Heart left ventricle (tissue), 16 donors: ENCODE measurements around the gene FGFR1OP2. TPM values are rescaled to one million over a fixed set of nuclear protein-coding genes. Genes with fewer than 3 reads are reported as not detected.

Experiments
- ATAC-seq, 4 donors: fragments of 200-7000 bp; cut with Tn5 transposase; one replicate each; pipeline ENCODE4 v1.9.1; 2020 to 2022; ENCODE audit warnings: moderate library complexity in 4 of 4, mild to moderate bottlenecking in 3 of 4, moderate number of reproducible peaks in 1 of 4
- DNase-seq, 5 donors: peaks; one replicate each; pipeline ENCODE4 v3.0.0-alpha.2; 2020
- H3K27ac ChIP-seq, 12 donors: fragments of 200-600 bp; sonication (generic) in 4 of 12; one replicate each; pipeline versions ENCODE4 v1.5.0 to v1.8.0; 2016 to 2022; ENCODE audit warnings: mild to moderate bottlenecking in 2 of 12
- H3K27me3 ChIP-seq, 9 donors: fragments of 200-600 bp; sonication (generic) in 2 of 9; one replicate each; pipeline versions ENCODE4 v1.5.1 to v1.8.0; 2016 to 2022; ENCODE audit warnings: mild to moderate bottlenecking in 3 of 9
- H3K36me3 ChIP-seq, 9 donors: fragments of 200-600 bp; sonication (generic) in 2 of 9; one replicate each; pipeline versions ENCODE4 v1.5.0 to v1.8.0; 2018 to 2022; ENCODE audit warnings: mild to moderate bottlenecking in 2 of 9
- H3K4me1 ChIP-seq, 12 donors: fragments of 200-600 bp; sonication (generic) in 4 of 12; one replicate each; pipeline versions ENCODE4 v1.5.0 to v1.8.0; 2016 to 2022; ENCODE audit warnings: mild to moderate bottlenecking in 3 of 12
- H3K4me3 ChIP-seq, 12 donors: fragments of 200-600 bp; sonication (generic) in 4 of 12; one replicate each; pipeline versions ENCODE4 v1.5.0 to v1.8.0; 2017 to 2022; ENCODE audit warnings: mild to moderate bottlenecking in 9 of 12, moderate library complexity in 4 of 12
- H3K9me3 ChIP-seq, 12 donors: fragments of 200-600 bp; sonication (generic) in 4 of 12; one replicate each; pipeline versions ENCODE4 v1.5.0 to v1.8.0; 2016 to 2022; ENCODE audit warnings: mild to moderate bottlenecking in 1 of 12
- POLR2A ChIP-seq, 2 donors: fragments of 450-650 bp; IDR thresholded peaks; one replicate each; pipeline ENCODE4 v1.6.1; 2017; ENCODE audit warnings: antibody characterized with exemption in 2 of 2, mild to moderate bottlenecking in 2 of 2, moderate library complexity in 2 of 2
- WGBS, 4 donors: extraction: QIAGEN DNeasy Blood & Tissue Kit in 2 of 4; methylation state at CpG; one replicate each; pipeline versions ENCODE4 v1.1.5 to v1.1.7; 2013 to 2018; 5-methylcytosine and 5-hydroxymethylcytosine counted together
- intact Hi-C, 10 donors: fragments of 100-400 bp; cut with DNase I; formaldehyde crosslinking; loops; one replicate each; pipeline versions ENCODE4 v1.11.1 to v1.14.2; 2022
- polyA plus RNA-seq, 2 donors: library from polyadenylated mRNA; stranded (reverse); fragments of 200-250 nt; gene quantifications; one replicate each; pipeline ENCODE4 v1.2.3, GENCODE V29; 2013
- total RNA-seq, 9 donors: library from RNA; depleted of rRNA in 2 of 9; stranded (reverse); fragments of >200 nt in 2 of 9; fragmentation: NEBNext Ultra II Directional in 3 of 9; extraction: Animal tissue kit (Norgen Biotek cat#: 25700) in 3 of 9; gene quantifications; one replicate each; pipeline versions ENCODE4 v1.1.0 to v1.2.4, GENCODE V29; 2016 to 2023
- TF ChIP-seq, protein P1 (sequence below), 12 donors: fragments of 200-600 bp; sonication (generic) in 4 of 12; IDR thresholded peaks; one replicate each; pipeline versions ENCODE4 v1.5.0 to v1.8.0; 2018 to 2022; ENCODE audit warnings: antibody characterized with exemption in 12 of 12, mild to moderate bottlenecking in 5 of 12
- donor health status: ischemic (EF 13 %, LVEDD 7.1; RV severe dilation, severe dysfunction).
- donor health status: healthy with polysubstance abuse.
- donor health status: DM: no; HTN: yes; CAD: no.
- donor health status: DM: no; HTN: no; CAD: no.
- donor health status: ischemic (EF 25% LVEDD 6.9; RV normal size, moderate dysfunction).
- donor health status: ischemic (EF 25% LVEDD 5.7; RV mildly dilated, moderate dysfunction).
- donor health status: healthy.
- donor health status: DM: yes; HTN: yes; CAD: no.
- donor health status: ischemic (EF 35%, LVEDD 5.7; RV mildly dilated, moderate dysfunction).
- donor health status: nonischemic (EF 11% LVEDD 7.7; RV severe dilation, severe dysfunction).
- donor health status: DM: yes; HTN: yes; CAD: no.
- donor health status: PGD.
- donor health status: ischemic (EF 29% LVEDD 5.4; RV normal size, mild dysfunction).
- donor health status: nonischemic (EF 23%, LVEDD 6.1; RV moderate dilation, normal function).

FGFR1OP2 gene
- total and polyA plus RNA-seq, 11 donors = 26.3 to 54.9 (median 30.8) TPM

DNA sequence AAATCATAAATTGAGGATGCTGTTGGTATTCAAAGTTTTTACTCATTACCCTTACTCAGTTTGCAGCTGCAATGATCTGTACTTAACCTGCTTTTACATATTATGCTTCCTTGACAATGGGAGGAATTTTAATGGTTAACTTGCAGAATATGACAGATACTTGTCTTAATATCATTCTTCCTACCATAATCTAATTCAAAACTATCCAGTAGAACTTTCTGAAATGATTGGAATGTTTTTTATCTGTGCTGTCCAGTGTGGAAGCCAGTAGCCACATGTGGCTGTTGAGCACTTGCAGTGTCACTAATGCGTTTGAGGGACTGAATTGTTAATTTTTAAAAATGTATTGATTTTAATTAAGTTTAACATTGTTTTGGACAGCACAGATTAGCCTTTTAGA, 23.5 kb downstream of the FGFR1OP2 start:
- Histone ChIP-seq H3K4me3 (no peak overlapping the region), H3K36me3 (peaks cover 0 to 99% (median 86%) of the 10 kb centered on the region in 9 donors), H3K27me3 (no peaks in the 10 kb centered on the region), H3K4me1 (peaks cover 0 to 6% (median 0%) of the 10 kb centered on the region in 12 donors), H3K9me3 (no peaks in the 10 kb centered on the region), H3K27ac (no peak overlapping the region)
- 46 to 70% (median 61%) methylated on average over 1 of the region's 1 CpG for WGBS, 4 donors
- no peak for ATAC-seq
- DNase-seq = no peak
- intact Hi-C loops = loop anchor here in 1 of 10 donors (2.0 kb wide), 1 partner anchor 33 kb away; no protein-coding TSS in a partner anchor
- no peak for TF ChIP-seq POLR2A (IDR thresholded peaks at IDR 0.05)
- TF ChIP-seq, protein P1, sequence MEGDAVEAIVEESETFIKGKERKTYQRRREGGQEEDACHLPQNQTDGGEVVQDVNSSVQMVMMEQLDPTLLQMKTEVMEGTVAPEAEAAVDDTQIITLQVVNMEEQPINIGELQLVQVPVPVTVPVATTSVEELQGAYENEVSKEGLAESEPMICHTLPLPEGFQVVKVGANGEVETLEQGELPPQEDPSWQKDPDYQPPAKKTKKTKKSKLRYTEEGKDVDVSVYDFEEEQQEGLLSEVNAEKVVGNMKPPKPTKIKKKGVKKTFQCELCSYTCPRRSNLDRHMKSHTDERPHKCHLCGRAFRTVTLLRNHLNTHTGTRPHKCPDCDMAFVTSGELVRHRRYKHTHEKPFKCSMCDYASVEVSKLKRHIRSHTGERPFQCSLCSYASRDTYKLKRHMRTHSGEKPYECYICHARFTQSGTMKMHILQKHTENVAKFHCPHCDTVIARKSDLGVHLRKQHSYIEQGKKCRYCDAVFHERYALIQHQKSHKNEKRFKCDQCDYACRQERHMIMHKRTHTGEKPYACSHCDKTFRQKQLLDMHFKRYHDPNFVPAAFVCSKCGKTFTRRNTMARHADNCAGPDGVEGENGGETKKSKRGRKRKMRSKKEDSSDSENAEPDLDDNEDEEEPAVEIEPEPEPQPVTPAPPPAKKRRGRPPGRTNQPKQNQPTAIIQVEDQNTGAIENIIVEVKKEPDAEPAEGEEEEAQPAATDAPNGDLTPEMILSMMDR (IDR thresholded peaks at IDR 0.05) = no peak

DNA sequence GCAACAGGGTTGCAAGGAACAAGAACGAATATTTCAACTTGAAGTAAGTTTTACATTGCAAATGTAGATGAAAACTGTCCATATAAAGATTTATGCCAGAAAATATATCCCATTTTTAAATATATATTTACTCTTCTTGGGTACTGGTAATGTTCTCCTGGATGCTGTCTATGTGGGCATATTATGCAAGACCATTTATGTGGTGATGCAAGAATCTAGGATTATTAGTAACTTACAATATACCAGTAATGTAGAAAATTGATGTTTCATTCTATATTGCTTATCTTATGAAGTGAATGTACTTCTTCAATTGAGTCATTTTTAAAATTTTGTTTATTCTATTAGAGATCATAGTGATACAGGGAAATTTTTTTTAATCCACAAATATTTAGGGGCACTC, 25.1 kb downstream of the FGFR1OP2 start:
- Histone ChIP-seq H3K4me1 (peaks cover 0 to 6% (median 0%) of the 10 kb centered on the region in 12 donors), H3K9me3 (no peaks in the 10 kb centered on the region), H3K4me3 (no peak overlapping the region), H3K36me3 (peaks cover 0 to 99% (median 85%) of the 10 kb centered on the region in 9 donors), H3K27ac (no peak overlapping the region), H3K27me3 (no peaks in the 10 kb centered on the region)
- 90 to 97% (median 94%) methylated on average over 1 of the region's 1 CpG for WGBS, 4 donors
- TF ChIP-seq POLR2A (IDR thresholded peaks at IDR 0.05) = no peak
- TF ChIP-seq, protein P1 (IDR thresholded peaks at IDR 0.05) = no peak
- ATAC-seq (no peak), DNase-seq (no peak)
- intact Hi-C loops = no loop called here

DNA sequence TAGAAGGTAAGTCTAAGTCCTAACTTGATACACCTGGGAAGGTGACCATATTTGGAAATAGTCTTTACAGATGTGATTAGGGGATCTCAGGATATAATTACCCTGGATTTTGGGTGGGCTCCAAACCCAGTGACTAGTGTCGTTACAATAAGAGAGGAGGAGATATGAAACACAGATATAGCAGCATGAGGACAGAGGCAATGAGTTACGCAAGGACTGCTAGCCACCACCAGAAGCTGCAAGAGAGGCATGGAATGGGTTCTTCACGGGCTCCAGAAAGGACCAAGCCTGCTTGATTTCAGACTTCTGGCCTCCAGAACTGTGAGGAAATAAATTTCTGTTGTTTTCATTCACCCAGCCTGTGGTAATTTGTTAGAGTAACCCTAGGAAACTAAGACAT, 28.6 kb downstream of the FGFR1OP2 start:
- no peak overlapping the region for H3K4me3 ChIP-seq
- intact Hi-C loops = no loop called here
- peaks cover 0 to 97% (median 75%) of the 10 kb centered on the region in 9 donors for H3K36me3 ChIP-seq
- DNase-seq = no peak
- no peak for ATAC-seq
- H3K9me3 ChIP-seq = no peaks in the 10 kb centered on the region
- H3K27ac ChIP-seq = no peak overlapping the region
- no peak for TF ChIP-seq POLR2A (IDR thresholded peaks at IDR 0.05)
- TF ChIP-seq, protein P1 (IDR thresholded peaks at IDR 0.05) = no peak
- peaks cover 0 to 3% (median 0%) of the 10 kb centered on the region in 12 donors for H3K4me1 ChIP-seq
- 74 to 84% (median 77%) methylated on average over 3 of the region's 3 CpGs for WGBS, 4 donors
- no peaks in the 10 kb centered on the region for H3K27me3 ChIP-seq

DNA sequence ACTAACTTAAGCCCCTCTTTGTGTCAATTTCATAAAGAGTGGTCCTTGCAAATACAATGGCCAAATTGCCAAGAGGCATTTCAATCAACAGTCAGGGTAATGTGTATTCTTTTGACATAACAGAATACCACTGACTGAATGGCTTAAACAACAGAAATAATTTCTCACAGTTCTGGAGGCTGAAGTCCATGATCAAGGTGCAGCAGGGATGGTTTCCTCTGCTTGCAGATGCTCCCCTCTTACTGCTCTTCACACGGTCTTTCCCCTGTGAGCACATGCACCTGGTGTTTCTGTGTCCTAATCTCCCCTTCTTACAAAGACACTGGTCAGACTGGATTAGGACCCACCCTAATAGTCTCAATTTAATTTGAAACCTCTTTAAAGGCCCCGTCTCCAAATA, 31.9 kb downstream of the FGFR1OP2 start:
- no peak overlapping the region for H3K4me3 ChIP-seq
- DNase-seq = no peak
- no peak for ATAC-seq
- H3K27me3 ChIP-seq = no peaks in the 10 kb centered on the region
- no peaks in the 10 kb centered on the region for H3K4me1 ChIP-seq
- no peaks in the 10 kb centered on the region for H3K9me3 ChIP-seq
- no peak for TF ChIP-seq POLR2A (IDR thresholded peaks at IDR 0.05)
- TF ChIP-seq, protein P1 (IDR thresholded peaks at IDR 0.05) = no peak
- WGBS, 4 donors = 94 to 100% (median 96%) methylated on average over 2 of the region's 2 CpGs
- no peak overlapping the region for H3K27ac ChIP-seq
- H3K36me3 ChIP-seq = peaks cover 0 to 98% (median 71%) of the 10 kb centered on the region in 9 donors
- intact Hi-C loops = no loop called here
